ENCODE results near the gene SCN1A.

GRCh38 chr2:165970663-165971062 is 157.2 kb downstream of the SCN1A start:
- no peak for TF ChIP-seq POLR2A (IDR thresholded peaks at IDR 0.05; ENCODE audit: control extremely low read depth in 1 of 2, low read depth in 2 of 2, low read length in 2 of 2)
- no peak for TF ChIP-seq HDAC6 (IDR thresholded peaks at IDR 0.05; ENCODE audit: low read depth, low read length)
- TF ChIP-seq CTCF (IDR thresholded peaks at IDR 0.05; ENCODE audit: control extremely low read depth in 1 of 3, insufficient read depth in 1 of 3, low read depth in 1 of 3, low read length in 3 of 3): no peak
- no peak for TF ChIP-seq MAX (IDR thresholded peaks at IDR 0.05)
